Gastrocnemius medialis (tissue), 4 donors: ENCODE measurements around the gene GPC6. TPM values are rescaled to one million over a fixed set of nuclear protein-coding genes. Genes with fewer than 3 reads are reported as not detected.

Experiments
- ATAC-seq, 2 donors: fragments of 150-250 bp; one replicate each; pipeline ENCODE4 v1.9.1; 2016
- DNase-seq, 2 donors: peaks; one replicate each; pipeline ENCODE4 v3.0.0-alpha.2; 2019
- H3K27ac ChIP-seq, 4 donors: fragments of 200-600 bp; sonication (generic); 1 replicate in 1 of 4; 2 replicates in 3 of 4; pipeline ENCODE4 v1.5.1; 2016 to 2018; ENCODE audit warnings: mild to moderate bottlenecking in 2 of 4, moderate library complexity in 1 of 4
- H3K27me3 ChIP-seq, 3 donors: fragments of 200-600 bp; sonication (generic) in 2 of 3; 1 replicate in 1 of 3; 2 replicates in 2 of 3; pipeline versions ENCODE4 v1.5.1 to v1.6.0; 2016 to 2019; ENCODE audit warnings: mild to moderate bottlenecking in 1 of 3, moderate library complexity in 1 of 3
- H3K36me3 ChIP-seq, 2 donors: fragments of 200-600 bp; sonication (generic) in 1 of 2; one replicate each; pipeline ENCODE4 v1.5.1; 2017 to 2018
- H3K4me1 ChIP-seq, 2 donors: fragments of 200-600 bp; sonication (generic) in 1 of 2; one replicate each; pipeline ENCODE4 v1.5.1; 2016 to 2017; ENCODE audit warnings: mild to moderate bottlenecking in 2 of 2
- H3K4me3 ChIP-seq, 4 donors: fragments of 200-600 bp; sonication (generic) in 3 of 4; 1 replicate in 1 of 4; 2 replicates in 3 of 4; pipeline ENCODE4 v1.5.1; 2016 to 2019; ENCODE audit warnings: mild to moderate bottlenecking in 2 of 4
- H3K9me3 ChIP-seq, 3 donors: fragments of 200-600 bp; sonication (generic) in 2 of 3; 1 replicate in 1 of 3; 2 replicates in 2 of 3; pipeline ENCODE4 v1.5.1; 2016 to 2019
- CTCF ChIP-seq, 5 experiments: fragments of 450-650 bp in 3 of 5; fragments of 200-600 bp in 2 of 5; sonication (generic) in 2 of 5; IDR thresholded peaks in 4 of 5; conservative IDR thresholded peaks in 1 of 5; 1 replicate in 4 of 5; 2 replicates in 1 of 5; pipeline ENCODE4 v1.5.1; 2016 to 2019; ENCODE audit warnings: antibody characterized with exemption in 5 of 5, mild to moderate bottlenecking in 3 of 5, moderate library complexity in 3 of 5
- POLR2A ChIP-seq, 2 donors: fragments of 450-650 bp; IDR thresholded peaks; one replicate each; pipeline ENCODE4 v1.6.1; 2017; ENCODE audit warnings: antibody characterized with exemption in 2 of 2, mild to moderate bottlenecking in 2 of 2, moderate library complexity in 2 of 2
- in situ Hi-C, 4 donors: fragments of 200-750 bp; cut with MboI; loops; one replicate each; pipeline versions ENCODE4 v1.15.0 to v1.8.0; 2017; ENCODE audit warnings: low sequenced_read_pairs in 4 of 4
- intact Hi-C: fragments of 100-400 bp; cut with DNase I; formaldehyde crosslinking; loops from one replicate; pipeline ENCODE4 v1.15.1; 2023; ENCODE audit warnings: low total_unique reads
- total RNA-seq, 4 donors: library from RNA; depleted of rRNA; stranded (reverse); fragments of >200 nt; gene quantifications; one replicate each; pipeline versions ENCODE4 v1.1.0 to v1.2.3, GENCODE V29; 2016

Gene GPC6
- total RNA-seq, 4 donors from 2014 or later, result 0.47 to 0.88 (median 0.59) TPM

DNA sequence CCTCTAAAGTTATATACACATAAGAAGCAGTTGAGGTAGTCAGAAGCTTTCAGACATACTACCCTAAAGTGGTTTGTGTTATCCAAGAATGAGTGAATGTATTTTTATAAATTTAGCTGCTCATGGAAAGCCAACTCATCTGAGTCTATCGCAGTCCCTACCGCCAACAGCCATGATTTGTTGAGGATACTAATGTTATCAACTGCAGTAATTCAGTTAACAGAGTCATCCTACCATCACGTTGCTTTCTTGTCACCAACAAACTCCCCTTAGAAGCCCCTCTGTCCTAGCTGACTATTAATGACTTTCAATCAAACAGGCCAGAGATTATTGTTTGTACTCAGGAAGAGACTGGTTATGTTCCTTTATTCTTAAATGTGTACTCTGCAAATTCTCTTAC, 1083.0 kb downstream of the GPC6 start:
- Histone ChIP-seq H3K4me3 (no peak overlapping the region), H3K4me1 (peaks cover 0 to 6% of the 10 kb centered on the region in 2 donors), H3K9me3 (no peaks in the 10 kb centered on the region), H3K27me3 (no peaks in the 10 kb centered on the region), H3K27ac (no peak overlapping the region), H3K36me3 (no peaks in the 10 kb centered on the region)
- DNase-seq (no peak), ATAC-seq (no peak)
- TF ChIP-seq CTCF (IDR thresholded peaks at IDR 0.05 in 4 of 5, conservative IDR thresholded peaks at IDR 0.05 in 1 of 5), result no peak
- in situ Hi-C loops, result no loop called here
- intact Hi-C loops, result no loop called here

GRCh38 chr13:94309997-94310855, 1083.6 kb downstream of the GPC6 start:
- no peaks in the 10 kb centered on the region for H3K36me3 ChIP-seq
- in situ Hi-C loops, result no loop called here
- DNase-seq (no peak), ATAC-seq (peak in 1 of 2 donors; percentile 43)
- H3K4me1 ChIP-seq, result peaks cover 0 to 3% of the 10 kb centered on the region in 2 donors
- no peak overlapping the region for H3K4me3 ChIP-seq
- no peak for TF ChIP-seq CTCF (IDR thresholded peaks at IDR 0.05 in 4 of 5, conservative IDR thresholded peaks at IDR 0.05 in 1 of 5)
- TF ChIP-seq POLR2A (IDR thresholded peaks at IDR 0.05), result no peak
- intact Hi-C loops, result no loop called here
- no peak overlapping the region for H3K27ac ChIP-seq
- no peaks in the 10 kb centered on the region for H3K9me3 ChIP-seq
- H3K27me3 ChIP-seq, result no peaks in the 10 kb centered on the region

DNA sequence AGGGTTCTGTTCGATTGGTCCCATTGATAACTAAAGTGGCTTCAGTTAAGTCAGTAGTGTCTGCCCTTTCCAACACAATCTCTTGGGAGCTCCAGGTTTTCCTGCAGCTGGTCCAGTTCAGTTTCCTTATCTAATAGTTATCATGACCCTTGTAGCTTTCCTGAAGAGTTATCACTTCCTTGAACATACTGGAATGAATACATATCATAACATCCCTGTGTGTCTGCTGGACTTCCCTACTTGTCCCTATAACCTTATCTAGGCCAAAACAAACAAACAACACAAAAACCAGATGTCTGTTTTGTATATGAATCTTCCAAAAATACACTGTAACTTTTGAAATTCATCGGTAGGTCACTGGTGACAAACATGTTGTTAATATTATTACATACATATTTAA, 1085.3 kb downstream of the GPC6 start:
- in situ Hi-C loops (no loop called here), intact Hi-C loops (no loop called here)
- ATAC-seq (no peak), DNase-seq (no peak)
- H3K27ac ChIP-seq, result no peak overlapping the region
- H3K36me3 ChIP-seq, result no peaks in the 10 kb centered on the region
- no peaks in the 10 kb centered on the region for H3K27me3 ChIP-seq
- no peaks in the 10 kb centered on the region for H3K4me1 ChIP-seq
- no peaks in the 10 kb centered on the region for H3K9me3 ChIP-seq
- TF ChIP-seq CTCF (IDR thresholded peaks at IDR 0.05 in 4 of 5, conservative IDR thresholded peaks at IDR 0.05 in 1 of 5), result no peak
- no peak for TF ChIP-seq POLR2A (IDR thresholded peaks at IDR 0.05)
- H3K4me3 ChIP-seq, result no peak overlapping the region

GRCh38 chr13:94312511-94313216, 1086.1 kb downstream of the GPC6 start:
- TF ChIP-seq CTCF (IDR thresholded peaks at IDR 0.05 in 4 of 5, conservative IDR thresholded peaks at IDR 0.05 in 1 of 5) (no peak), POLR2A (IDR thresholded peaks at IDR 0.05) (no peak)
- in situ Hi-C loops (no loop called here), intact Hi-C loops (no loop called here)
- Histone ChIP-seq H3K4me3 (no peak overlapping the region), H3K27me3 (no peaks in the 10 kb centered on the region), H3K9me3 (no peaks in the 10 kb centered on the region), H3K4me1 (no peaks in the 10 kb centered on the region), H3K36me3 (no peaks in the 10 kb centered on the region), H3K27ac (no peak overlapping the region)
- no peak for ATAC-seq
- DNase-seq, result no peak
